T-cell (primary cell): ENCODE data around the gene SMAD3. TPM values are rescaled to one million over a fixed set of nuclear protein-coding genes. Genes with fewer than 3 reads are reported as not detected.
A peak's percentile ranks its signal among the peaks of the same experiment; 100 is the strongest.

Source experiments
- ATAC-seq, 4 experiments: fragments of 200-7000 bp in 3 of 4; fragments of 150-1000 bp in 1 of 4; cut with Tn5 transposase; replicated peaks in 1 of 4; 1 replicate in 3 of 4; 2 replicates in 1 of 4; pipeline ENCODE4 v1.10.0; 2021; ENCODE audit warnings: moderate library complexity in 3 of 4, mild to moderate bottlenecking in 2 of 4, moderate number of reproducible peaks in 1 of 4
- CTCF ChIA-PET, 2 donors: fragments of 300-600 bp; sonication (Branson Sonifier 250); formaldehyde crosslinking; loops; one replicate each; lab custom pipeline; 2022; ENCODE audit warnings: antibody characterized with exemption in 2 of 2; lab: Charles Lee
- POLR2A ChIA-PET, 2 donors: fragments of 300-600 bp; sonication (Branson Sonifier 250); formaldehyde crosslinking; loops; one replicate each; lab custom pipeline; 2022; ENCODE audit warnings: antibody characterized with exemption in 2 of 2; lab: Charles Lee
- DNase-seq, 35 experiments: peaks; one replicate each; pipeline versions ENCODE4 v3.0.0 to v3.0.0-alpha.2; 2013 to 2023
- H3K27ac ChIP-seq: one replicate; pipeline ENCODE4 v1.5.1; 2013; ENCODE audit warnings: low read length
- H3K27me3 ChIP-seq, 2 experiments: replicated peaks in 1 of 2; 1 replicate in 1 of 2; 2 replicates in 1 of 2; pipeline versions ENCODE4 v1.6.1 to v1.7.0; 2013; ENCODE audit warnings: low read length in 1 of 2, mixed read lengths in 1 of 2; ENCODE audit not compliant: control insufficient read depth in 2 of 2, insufficient read depth in 2 of 2; ENCODE audit errors: extremely low read depth in 1 of 2
- H3K36me3 ChIP-seq, 2 donors: 1 replicate in 1 of 2; 2 replicates in 1 of 2; pipeline versions ENCODE4 v1.6.1 to v1.7.0; 2013; ENCODE audit warnings: low read length in 1 of 2; ENCODE audit not compliant: control insufficient read depth in 2 of 2, insufficient read depth in 1 of 2; ENCODE audit errors: extremely low read depth in 1 of 2
- H3K4me1 ChIP-seq, 2 experiments: 1 replicate in 1 of 2; 2 replicates in 1 of 2; pipeline versions ENCODE4 v1.6.1 to v1.7.0; 2013; ENCODE audit warnings: low read length in 2 of 2, mixed read lengths in 1 of 2; ENCODE audit not compliant: insufficient read depth in 2 of 2, control insufficient read depth in 1 of 2; ENCODE audit errors: extremely low read depth in 1 of 2
- H3K4me3 ChIP-seq, 2 donors: 1 replicate in 1 of 2; 2 replicates in 1 of 2; pipeline versions ENCODE4 v1.5.1 to v1.7.0; 2013; ENCODE audit warnings: mild to moderate bottlenecking in 2 of 2, low read length in 1 of 2, moderate library complexity in 1 of 2; ENCODE audit not compliant: control insufficient read depth in 1 of 2; ENCODE audit errors: extremely low read depth in 1 of 2
- H3K9me3 ChIP-seq: 2 replicates; pipeline ENCODE4 v1.7.0; 2013
- H3K27ac Mint-ChIP-seq, 2 donors: one replicate each; pipeline ENCODE4 v1.8.0; 2020 to 2021; ENCODE audit warnings: mild to moderate bottlenecking in 2 of 2, mixed read lengths in 2 of 2
- H3K27me3 Mint-ChIP-seq, 2 donors: one replicate each; pipeline ENCODE4 v1.8.0; 2021 to 2022; ENCODE audit warnings: mixed read lengths in 2 of 2
- H3K36me3 Mint-ChIP-seq: one replicate; pipeline ENCODE4 v1.8.0; 2021; ENCODE audit warnings: mixed read lengths
- H3K4me1 Mint-ChIP-seq, 3 donors: one replicate each; pipeline ENCODE4 v1.8.0; 2020 to 2022; ENCODE audit warnings: mixed read lengths in 3 of 3, mild to moderate bottlenecking in 1 of 3
- H3K4me3 Mint-ChIP-seq, 3 donors: one replicate each; pipeline ENCODE4 v1.8.0; 2020 to 2022; ENCODE audit warnings: mild to moderate bottlenecking in 3 of 3, mixed read lengths in 3 of 3, moderate library complexity in 3 of 3
- H3K9me3 Mint-ChIP-seq, 3 donors: one replicate each; pipeline ENCODE4 v1.8.0; 2020 to 2022; ENCODE audit warnings: mixed read lengths in 3 of 3
- WGBS: methylation state at CpG from one replicate; pipeline ENCODE4 v1.1.5; 2013; ENCODE audit warnings: missing lambda C conversion rate; ENCODE audit not compliant: insufficient coverage; 5-methylcytosine and 5-hydroxymethylcytosine counted together
- total RNA-seq, 35 experiments: library from RNA in 6 of 35; stranded (reverse) in 6 of 35; fragments of 120-200 nt in 1 of 35; gene quantifications; one replicate each; pipeline versions ENCODE4 v1.2.1 to v1.2.4 and lab custom pipeline; 2013 to 2026

SMAD3 gene
- total RNA-seq, 5 donors from 2014 or later (not counting 1 experiment from before 2014, with no cell fraction given) = 55.4 to 159 (median 110) TPM

- POLR2A ChIA-PET = interaction anchor here in 1 of 2 donors (0.8 kb wide), 1 partner anchor 18 kb away, joined by 5 read pairs; no protein-coding TSS in a partner anchor
- Histone ChIP-seq H3K4me1 (peaks cover 70 to 98% of the 10 kb centered on the region in 2 experiments), H3K27ac (peak overlapping the region; percentile 85), H3K27me3 (no peaks in the 10 kb centered on the region), H3K4me3 (peak overlapping the region in 1 of 2 donors; percentile 11), H3K9me3 (no peaks in the 10 kb centered on the region), H3K36me3 (peaks cover 0 to 15% of the 10 kb centered on the region in 2 donors)
- Mint-ChIP-seq H3K4me1 (peaks cover 0 to 25% (median 22%) of the 10 kb centered on the region in 3 donors), H3K27me3 (no peaks in the 10 kb centered on the region), H3K9me3 (peaks cover 0 to 4% (median 0%) of the 10 kb centered on the region in 3 donors), H3K4me3 (peak overlapping the region in 2 of 3 donors; percentile 55 to 67), H3K36me3 (peaks cover 27% of the 10 kb centered on the region), H3K27ac (no peak overlapping the region)
- 100% methylated on average over 1 of the region's 6 CpGs for WGBS
- ATAC-seq (peak in 1 of 4 experiments; percentile 4), DNase-seq (no peak)
- CTCF ChIA-PET = interaction anchor here (0.9 to 1.1 kb wide), 2 partner anchors 14 to 117 kb away, joined by 3 to 4 read pairs; no protein-coding TSS in a partner anchor
Measured at GRCh38 chr15:67103432-67103831, 38.0 kb downstream of the SMAD3 start.

- H3K27me3 ChIP-seq = no peaks in the 10 kb centered on the region
- H3K4me1 Mint-ChIP-seq = peaks cover 0 to 25% (median 22%) of the 10 kb centered on the region in 3 donors
Measured at GRCh38 chr15:67103869-67104268, 38.5 kb downstream of the SMAD3 start.

GRCh38 chr15:67104510-67104909 is 39.1 kb downstream of the SMAD3 start:
- POLR2A ChIA-PET = interaction anchor here in 1 of 2 donors (0.8 kb wide), 1 partner anchor 16 kb away, joined by 5 read pairs; no protein-coding TSS in a partner anchor
- no peaks in the 10 kb centered on the region for H3K9me3 ChIP-seq
- ATAC-seq = no peak
- WGBS = 89% methylated on average over 8 of the region's 8 CpGs
- peaks cover 25% of the 10 kb centered on the region for H3K36me3 Mint-ChIP-seq
- H3K4me3 Mint-ChIP-seq = peak overlapping the region in 2 of 3 donors; percentile 55 to 67
- H3K27me3 Mint-ChIP-seq = no peaks in the 10 kb centered on the region
- DNase-seq = no peak
- H3K9me3 Mint-ChIP-seq = peaks cover 0 to 4% (median 0%) of the 10 kb centered on the region in 3 donors
- peak overlapping the region in 1 of 2 donors; percentile 88 for H3K27ac Mint-ChIP-seq
- CTCF ChIA-PET = no interaction called here
- peaks cover 0 to 15% of the 10 kb centered on the region in 2 donors for H3K36me3 ChIP-seq
- no peaks in the 10 kb centered on the region for H3K27me3 ChIP-seq
- H3K27ac ChIP-seq = peak overlapping the region; percentile 85
- H3K4me3 ChIP-seq = peak overlapping the region in 1 of 2 donors; percentile 11
- H3K4me1 Mint-ChIP-seq = peaks cover 0 to 25% (median 22%) of the 10 kb centered on the region in 3 donors
- H3K4me1 ChIP-seq = peaks cover 74 to 94% of the 10 kb centered on the region in 2 experiments

More at GRCh38 chr15:67103869-67104268, 38.5 kb downstream of the SMAD3 start:
- no peaks in the 10 kb centered on the region for H3K9me3 ChIP-seq
- peak in 15 of 35 experiments; percentile 11 to 57 (median 34) for DNase-seq
- 31% methylated on average over 4 of the region's 11 CpGs for WGBS
- H3K27ac ChIP-seq = peak overlapping the region; percentile 85
- CTCF ChIA-PET = no interaction called here
- ATAC-seq = peak; percentile 23 to 62 (median 36)
- Mint-ChIP-seq H3K9me3 (peaks cover 0 to 4% (median 0%) of the 10 kb centered on the region in 3 donors), H3K36me3 (peaks cover 29% of the 10 kb centered on the region), H3K4me3 (peak overlapping the region in 2 of 3 donors; percentile 55 to 67), H3K27me3 (no peaks in the 10 kb centered on the region), H3K27ac (no peak overlapping the region)
- H3K4me1 ChIP-seq = peaks cover 71 to 96% of the 10 kb centered on the region in 2 experiments
- POLR2A ChIA-PET = interaction anchor here in 1 of 2 donors (0.8 kb wide), 1 partner anchor 17 kb away, joined by 5 read pairs; no protein-coding TSS in a partner anchor
- peaks cover 0 to 15% of the 10 kb centered on the region in 2 donors for H3K36me3 ChIP-seq
- H3K4me3 ChIP-seq = peak overlapping the region in 1 of 2 donors; percentile 11

- no peak for ATAC-seq
- H3K27me3 Mint-ChIP-seq = no peaks in the 10 kb centered on the region
- ChIA-PET POLR2A (interaction anchor here in 1 of 2 donors (0.5 to 0.7 kb wide), 2 partner anchors 14 to 135 kb away, joined by 3 to 4 read pairs; no protein-coding TSS in a partner anchor), CTCF (no interaction called here)
- Histone ChIP-seq H3K4me1 (peaks cover 74 to 94% of the 10 kb centered on the region in 2 experiments), H3K27ac (peak overlapping the region; percentile 85), H3K9me3 (no peaks in the 10 kb centered on the region), H3K36me3 (peaks cover 0 to 15% of the 10 kb centered on the region in 2 donors), H3K27me3 (no peaks in the 10 kb centered on the region), H3K4me3 (no peak overlapping the region)
- peaks cover 5 to 25% (median 25%) of the 10 kb centered on the region in 3 donors for H3K4me1 Mint-ChIP-seq
- WGBS = 93% methylated on average over 10 of the region's 11 CpGs
- DNase-seq = no peak
- H3K4me3 Mint-ChIP-seq = peak overlapping the region in 2 of 3 donors; percentile 22 to 44
- peaks cover 0 to 4% (median 0%) of the 10 kb centered on the region in 3 donors for H3K9me3 Mint-ChIP-seq
- peak overlapping the region in 1 of 2 donors; percentile 88 for H3K27ac Mint-ChIP-seq
- H3K36me3 Mint-ChIP-seq = peaks cover 30% of the 10 kb centered on the region
Measured at GRCh38 chr15:67105065-67105951, 39.9 kb downstream of the SMAD3 start.

- H3K9me3 Mint-ChIP-seq = peaks cover 0 to 4% (median 3%) of the 10 kb centered on the region in 3 donors
- no peaks in the 10 kb centered on the region for H3K27me3 Mint-ChIP-seq
- no peaks in the 10 kb centered on the region for H3K9me3 ChIP-seq
- peak overlapping the region; percentile 55 for H3K27ac ChIP-seq
- H3K36me3 Mint-ChIP-seq = peaks cover 34% of the 10 kb centered on the region
- H3K4me1 ChIP-seq = peaks cover 68 to 91% of the 10 kb centered on the region in 2 experiments
- H3K4me3 ChIP-seq = no peak overlapping the region
- H3K36me3 ChIP-seq = peaks cover 0 to 15% of the 10 kb centered on the region in 2 donors
- peak overlapping the region in 1 of 2 donors; percentile 88 for H3K27ac Mint-ChIP-seq
- peak overlapping the region in 2 of 3 donors; percentile 25 to 35 for H3K4me3 Mint-ChIP-seq
- DNase-seq = no peak
- ChIA-PET POLR2A (interaction anchor here in 1 of 2 donors (0.7 kb wide), 1 partner anchor 14 kb away, joined by 3 read pairs; no protein-coding TSS in a partner anchor), CTCF (interaction anchor here in 1 of 2 donors (0.6 to 1.0 kb wide), 2 partner anchors 10 to 137 kb away, joined by 4 read pairs; no protein-coding TSS in a partner anchor)
- H3K4me1 Mint-ChIP-seq = peaks cover 13 to 34% (median 33%) of the 10 kb centered on the region in 3 donors
- no peaks in the 10 kb centered on the region for H3K27me3 ChIP-seq
- 50% methylated on average over 7 of the region's 8 CpGs for WGBS
- no peak for ATAC-seq
Measured at GRCh38 chr15:67105991-67106763, 40.8 kb downstream of the SMAD3 start.
